ENCODE measurements around the gene SMIM35.
"Not testable (repeated sequence)": the region's sequence is repeated elsewhere in the genome, so short reads cannot be mapped to it uniquely, and the experiment has no call there.

SMIM35 gene

DNA sequence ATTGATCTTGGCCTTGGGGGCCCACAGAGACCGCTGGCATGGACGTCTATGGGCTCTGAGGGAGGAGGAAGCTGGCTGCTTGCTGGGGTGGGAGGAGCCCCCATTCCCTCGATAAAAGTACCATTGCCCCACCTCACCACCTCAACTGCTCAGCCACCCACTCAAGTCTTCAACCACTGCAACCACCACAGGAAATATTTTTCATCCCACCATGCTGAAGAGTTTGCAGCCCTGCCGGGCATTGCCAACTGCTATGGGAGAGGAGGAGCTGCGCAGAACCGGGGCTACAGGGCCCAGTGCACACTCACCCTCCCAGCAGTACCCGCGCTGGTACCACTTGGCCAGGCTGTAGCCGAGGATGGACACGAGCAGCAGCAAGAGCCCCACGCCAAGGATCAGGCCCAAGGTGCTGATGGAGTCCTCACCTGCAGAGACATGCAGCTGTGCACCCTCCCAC is 71.3 kb downstream of the SMIM35 start:
- H3K4me3 ChIP-seq (ENCODE audit: low read length): no peak overlapping the region
- no peak for DNase-seq (ENCODE audit: low read depth)
- TF ChIP-seq, protein P1, sequence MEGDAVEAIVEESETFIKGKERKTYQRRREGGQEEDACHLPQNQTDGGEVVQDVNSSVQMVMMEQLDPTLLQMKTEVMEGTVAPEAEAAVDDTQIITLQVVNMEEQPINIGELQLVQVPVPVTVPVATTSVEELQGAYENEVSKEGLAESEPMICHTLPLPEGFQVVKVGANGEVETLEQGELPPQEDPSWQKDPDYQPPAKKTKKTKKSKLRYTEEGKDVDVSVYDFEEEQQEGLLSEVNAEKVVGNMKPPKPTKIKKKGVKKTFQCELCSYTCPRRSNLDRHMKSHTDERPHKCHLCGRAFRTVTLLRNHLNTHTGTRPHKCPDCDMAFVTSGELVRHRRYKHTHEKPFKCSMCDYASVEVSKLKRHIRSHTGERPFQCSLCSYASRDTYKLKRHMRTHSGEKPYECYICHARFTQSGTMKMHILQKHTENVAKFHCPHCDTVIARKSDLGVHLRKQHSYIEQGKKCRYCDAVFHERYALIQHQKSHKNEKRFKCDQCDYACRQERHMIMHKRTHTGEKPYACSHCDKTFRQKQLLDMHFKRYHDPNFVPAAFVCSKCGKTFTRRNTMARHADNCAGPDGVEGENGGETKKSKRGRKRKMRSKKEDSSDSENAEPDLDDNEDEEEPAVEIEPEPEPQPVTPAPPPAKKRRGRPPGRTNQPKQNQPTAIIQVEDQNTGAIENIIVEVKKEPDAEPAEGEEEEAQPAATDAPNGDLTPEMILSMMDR (conservative IDR thresholded peaks at IDR 0.05; ENCODE audit: low read length): no peak

DNA sequence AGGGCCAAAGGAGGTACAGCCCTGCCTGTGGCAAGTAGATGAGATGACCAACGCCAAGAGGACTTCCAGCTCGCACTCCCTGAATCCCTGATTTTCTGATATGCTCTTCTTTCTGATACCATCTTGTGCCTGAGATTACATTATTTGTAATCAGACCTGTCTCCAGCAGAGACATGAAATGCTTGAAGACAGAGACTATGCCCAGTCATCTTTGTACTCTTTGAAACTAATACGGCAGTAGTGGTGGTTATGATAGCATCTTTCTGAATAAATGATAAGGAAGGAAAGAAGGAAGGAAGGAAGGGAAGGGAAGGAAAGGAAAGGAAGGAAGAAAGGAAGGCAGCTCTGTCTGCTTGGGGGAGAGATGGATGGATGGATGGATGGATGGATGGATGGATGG is 72.7 kb downstream of the SMIM35 start:
- H3K4me3 ChIP-seq (ENCODE audit: low read length): no peak overlapping the region
- DNase-seq (ENCODE audit: low read depth): no peak
- TF ChIP-seq, protein P1 (conservative IDR thresholded peaks at IDR 0.05; ENCODE audit: low read length): no peak

DNA sequence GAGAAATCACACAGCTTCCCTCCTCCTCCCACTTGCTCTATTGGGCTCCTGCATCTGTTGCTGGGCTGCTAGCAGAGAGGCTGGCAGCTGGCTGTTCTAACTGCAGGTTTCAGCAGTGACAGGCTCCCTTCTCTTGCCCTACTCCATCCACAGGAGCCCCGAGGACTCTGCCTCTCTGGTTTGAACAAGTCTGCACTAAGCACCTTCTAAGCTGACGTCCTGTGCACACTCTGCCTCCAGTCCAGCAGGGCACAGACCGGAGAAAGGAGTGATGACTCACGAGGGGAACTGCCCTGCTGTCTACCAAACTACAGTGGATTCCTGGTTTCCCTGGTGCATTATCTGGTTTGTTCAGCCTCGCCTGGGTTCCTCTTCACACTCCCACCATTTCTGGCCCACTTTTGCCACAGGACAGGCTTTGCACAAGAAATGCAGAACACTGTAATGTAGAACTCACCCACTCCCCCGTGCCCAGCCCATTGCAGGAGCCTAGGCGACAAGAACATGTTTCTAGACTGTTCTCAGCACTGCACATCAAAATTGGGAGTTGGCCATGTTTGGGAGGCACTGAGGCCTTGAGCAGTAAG is 74.6 kb downstream of the SMIM35 start:
- no peak for DNase-seq (ENCODE audit: low read depth)
- TF ChIP-seq, protein P1 (conservative IDR thresholded peaks at IDR 0.05; ENCODE audit: low read length): no peak

DNA sequence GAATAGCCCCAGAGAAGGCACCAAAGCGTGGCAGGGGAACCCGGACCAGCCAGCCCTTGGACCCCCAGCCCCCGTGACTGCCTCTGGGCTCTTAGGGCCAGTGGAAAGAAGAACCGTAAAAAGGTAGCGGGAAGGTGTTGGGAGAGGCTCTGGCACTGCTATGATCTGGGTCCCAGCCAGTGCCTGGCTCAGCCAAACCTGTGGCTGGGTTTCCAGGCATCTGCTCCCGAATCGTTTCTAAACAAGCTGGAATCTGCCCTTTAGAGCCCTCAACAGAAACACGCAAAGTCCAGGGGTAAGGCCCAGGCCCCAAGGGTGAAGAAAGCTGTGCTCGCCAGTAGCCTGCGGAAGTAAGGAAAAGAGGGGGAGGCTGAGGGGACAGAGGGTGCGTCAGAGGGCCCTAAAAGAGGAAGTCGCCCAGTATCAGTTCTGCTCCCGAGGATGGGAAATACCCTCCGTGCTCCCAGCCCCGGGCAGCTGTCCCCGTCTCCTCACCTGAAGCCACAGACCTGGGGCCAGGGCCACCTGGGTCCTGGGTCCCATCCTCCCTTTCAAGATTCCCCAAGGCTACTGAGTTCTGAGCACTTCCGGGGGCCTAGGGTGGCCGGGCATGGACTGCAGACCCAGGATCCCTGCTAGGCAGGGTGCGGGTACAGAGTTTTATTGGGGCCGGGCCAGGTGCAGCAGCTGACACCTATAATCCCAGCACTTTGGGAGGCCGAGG is 75.9 kb downstream of the SMIM35 start:
- TF ChIP-seq, protein P1 (conservative IDR thresholded peaks at IDR 0.05; ENCODE audit: low read length): no peak
- no peak overlapping the region for H3K4me3 ChIP-seq (ENCODE audit: low read length)
- no peak for DNase-seq (ENCODE audit: low read depth)

More for the DNA sequence above, 74.6 kb downstream of the SMIM35 start:
- no peak overlapping the region for H3K4me3 ChIP-seq (ENCODE audit: low read length)

DNA sequence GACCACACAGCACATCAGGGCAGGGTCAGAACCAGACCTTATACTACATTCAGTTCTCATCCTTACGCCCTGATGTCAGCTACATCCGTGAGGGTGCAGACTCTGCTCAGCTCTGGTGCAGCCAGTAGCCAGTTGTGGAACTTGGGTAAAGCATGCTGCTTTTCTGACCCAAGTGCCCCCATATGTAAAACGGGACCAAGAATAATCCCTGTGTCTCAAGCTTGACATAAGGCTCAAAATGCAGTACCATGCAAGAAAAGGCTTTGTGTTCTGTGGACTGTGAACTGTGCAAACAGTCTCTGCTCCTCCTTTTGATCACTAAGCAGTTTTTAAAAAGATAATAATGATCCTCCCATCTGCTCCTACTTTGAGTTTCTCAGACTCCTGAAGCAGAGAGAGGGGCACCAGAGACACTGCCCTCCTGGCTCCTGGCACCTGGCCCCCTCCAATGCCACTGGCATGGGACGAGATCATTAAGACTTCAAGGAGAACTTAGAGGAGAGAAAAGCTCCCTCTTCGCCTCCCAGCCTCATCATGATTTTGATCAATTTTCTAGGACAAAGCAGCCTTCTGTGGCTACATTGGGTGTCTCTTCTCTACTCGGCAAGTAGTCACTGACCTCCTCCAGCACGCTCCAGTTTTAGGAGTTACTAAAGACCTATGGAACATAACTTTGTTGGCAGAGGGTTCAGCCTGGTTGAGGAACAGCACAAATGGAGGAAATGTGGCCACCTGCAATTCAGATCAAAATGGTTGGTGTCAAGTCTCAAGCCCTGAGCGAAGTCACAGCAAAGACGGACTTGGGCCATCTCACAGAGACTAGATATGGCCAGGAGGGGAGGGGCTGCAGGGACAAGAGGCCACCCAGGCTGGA is 76.7 kb downstream of the SMIM35 start:
- TF ChIP-seq, protein P1 (conservative IDR thresholded peaks at IDR 0.05; ENCODE audit: low read length): no peak
- no peak overlapping the region for H3K4me3 ChIP-seq (ENCODE audit: low read length)
- no peak for DNase-seq (ENCODE audit: low read depth)

DNA sequence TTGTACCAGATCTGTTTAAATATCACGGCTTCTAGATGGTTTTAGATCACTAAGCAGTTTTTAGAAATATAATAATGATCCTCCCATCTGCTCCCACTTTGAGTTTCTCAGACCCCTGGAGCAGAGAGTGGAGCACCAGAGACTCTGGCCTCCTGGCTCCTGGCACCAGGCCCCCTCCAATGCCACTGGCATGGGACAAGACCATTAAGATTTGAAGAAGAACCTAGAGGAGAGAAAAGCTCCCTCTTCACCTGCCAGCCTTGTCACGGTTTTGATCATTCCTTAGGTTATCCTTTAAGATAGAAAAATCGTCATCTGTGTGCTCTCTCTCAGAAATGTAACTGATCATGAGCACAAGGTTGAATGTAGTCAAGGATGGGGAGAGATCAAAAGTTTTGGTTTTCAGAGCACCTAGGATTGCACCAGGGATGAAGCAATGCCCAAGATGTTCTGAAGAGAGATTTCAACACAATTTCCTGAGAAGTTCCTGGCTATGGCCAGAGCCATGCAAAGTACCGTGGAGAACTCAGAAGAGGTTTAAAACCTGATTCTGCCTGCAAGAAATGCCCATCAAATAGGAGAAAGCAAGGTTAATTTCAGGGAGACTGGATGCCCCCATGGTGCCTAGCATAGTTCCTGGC is 78.4 kb downstream of the SMIM35 start:
- TF ChIP-seq, protein P1 (conservative IDR thresholded peaks at IDR 0.05; ENCODE audit: low read length): no peak
- H3K4me3 ChIP-seq (ENCODE audit: low read length): no peak overlapping the region
- DNase-seq (ENCODE audit: low read depth): no peak

DNA sequence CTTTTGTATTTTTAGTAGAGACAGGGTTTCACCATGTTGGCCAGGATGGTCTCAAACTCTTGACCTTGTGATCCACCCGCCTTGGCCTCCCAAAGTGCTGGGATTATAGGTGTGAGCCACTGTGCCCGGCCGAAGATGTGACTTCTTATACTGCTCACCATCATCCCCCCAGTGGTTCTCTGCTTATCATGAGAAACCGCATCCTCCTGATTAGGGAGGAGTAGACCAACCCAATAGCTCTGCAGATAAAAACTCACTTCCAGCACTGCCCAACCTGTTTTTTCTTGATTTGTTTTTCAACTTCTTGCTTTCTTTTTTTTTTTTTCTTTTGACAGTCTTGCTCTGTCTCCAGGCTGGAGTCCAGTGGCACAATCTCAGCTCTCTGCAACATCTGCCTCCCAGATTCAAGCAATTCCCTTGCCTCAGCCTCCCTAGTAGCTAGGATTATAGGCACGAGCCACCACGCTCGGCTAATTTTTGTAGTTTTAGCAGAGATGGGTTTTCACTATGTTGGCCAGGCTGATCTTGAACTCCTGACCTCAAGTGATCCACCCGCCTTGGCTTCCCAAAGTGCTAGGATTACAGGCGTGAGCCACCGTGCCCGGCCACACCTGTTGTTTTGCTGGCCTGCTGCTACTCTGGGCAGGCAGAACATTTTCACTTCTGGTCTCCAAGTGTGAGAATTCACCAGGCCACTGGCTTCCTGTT is 79.0 kb downstream of the SMIM35 start:
- not testable (repeated sequence) for H3K4me3 ChIP-seq (ENCODE audit: low read length); DNase-seq (ENCODE audit: low read depth)
